ENCODE data around the gene SLC22A4. TPM values are rescaled to one million over a fixed set of nuclear protein-coding genes. Genes with fewer than 3 reads are reported as not detected.

The SLC22A4 gene
- total and polyA plus RNA-seq, 2 experiments from 2014 or later: 0.27 to 0.32 TPM

DNA sequence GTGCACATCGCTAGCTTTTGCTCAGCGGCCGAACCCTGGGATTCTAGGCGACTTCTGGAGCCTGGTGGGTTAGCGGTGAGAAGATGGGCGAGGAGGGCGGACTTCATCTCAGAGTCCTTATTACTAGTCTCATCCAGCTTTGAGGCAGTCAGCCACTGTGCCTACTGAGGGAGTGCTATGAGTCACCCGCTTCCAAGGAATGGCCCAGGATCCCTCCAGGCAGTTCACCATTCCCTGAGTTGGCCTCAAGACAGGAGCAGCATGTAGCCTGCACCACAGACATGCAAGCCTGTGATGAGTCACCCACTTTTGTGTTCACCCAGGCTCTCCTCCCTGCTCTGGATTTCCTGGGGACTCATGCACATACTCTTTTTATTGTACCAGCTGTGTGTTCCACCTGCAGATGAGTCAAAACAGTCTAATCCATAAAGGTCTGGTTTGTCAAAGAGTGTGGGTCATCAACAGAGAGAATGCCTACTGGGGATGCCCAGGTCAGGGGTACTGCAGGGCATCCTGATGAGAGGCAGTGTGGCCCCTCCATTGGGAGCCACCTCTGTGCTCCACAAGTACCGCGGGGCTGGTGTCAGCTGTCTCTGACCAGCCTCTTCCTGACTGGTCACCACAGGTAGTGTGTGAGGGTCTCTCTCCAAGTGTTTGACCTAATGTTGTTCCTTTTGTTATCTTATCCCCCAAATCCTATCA is 95.5 kb downstream of the SLC22A4 start:
- Histone ChIP-seq H3K4me3 (no peak overlapping the region), H3K27me3 (no peaks in the 10 kb centered on the region), H3K4me1 (ENCODE audit: low read depth) (peaks cover 32% of the 10 kb centered on the region), H3K27ac (no peak overlapping the region), H3K9me3 (ENCODE audit: low read depth) (no peaks in the 10 kb centered on the region), H3K36me3 (no peaks in the 10 kb centered on the region)
- peak in 1 of 2 donors; percentile 97 for DNase-seq (ENCODE audit: low read depth in 1 of 2, low spot score in 1 of 2)
- TF ChIP-seq, protein P1, sequence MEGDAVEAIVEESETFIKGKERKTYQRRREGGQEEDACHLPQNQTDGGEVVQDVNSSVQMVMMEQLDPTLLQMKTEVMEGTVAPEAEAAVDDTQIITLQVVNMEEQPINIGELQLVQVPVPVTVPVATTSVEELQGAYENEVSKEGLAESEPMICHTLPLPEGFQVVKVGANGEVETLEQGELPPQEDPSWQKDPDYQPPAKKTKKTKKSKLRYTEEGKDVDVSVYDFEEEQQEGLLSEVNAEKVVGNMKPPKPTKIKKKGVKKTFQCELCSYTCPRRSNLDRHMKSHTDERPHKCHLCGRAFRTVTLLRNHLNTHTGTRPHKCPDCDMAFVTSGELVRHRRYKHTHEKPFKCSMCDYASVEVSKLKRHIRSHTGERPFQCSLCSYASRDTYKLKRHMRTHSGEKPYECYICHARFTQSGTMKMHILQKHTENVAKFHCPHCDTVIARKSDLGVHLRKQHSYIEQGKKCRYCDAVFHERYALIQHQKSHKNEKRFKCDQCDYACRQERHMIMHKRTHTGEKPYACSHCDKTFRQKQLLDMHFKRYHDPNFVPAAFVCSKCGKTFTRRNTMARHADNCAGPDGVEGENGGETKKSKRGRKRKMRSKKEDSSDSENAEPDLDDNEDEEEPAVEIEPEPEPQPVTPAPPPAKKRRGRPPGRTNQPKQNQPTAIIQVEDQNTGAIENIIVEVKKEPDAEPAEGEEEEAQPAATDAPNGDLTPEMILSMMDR (IDR thresholded peaks at IDR 0.05; ENCODE audit: low read depth, low read length): no peak

DNA sequence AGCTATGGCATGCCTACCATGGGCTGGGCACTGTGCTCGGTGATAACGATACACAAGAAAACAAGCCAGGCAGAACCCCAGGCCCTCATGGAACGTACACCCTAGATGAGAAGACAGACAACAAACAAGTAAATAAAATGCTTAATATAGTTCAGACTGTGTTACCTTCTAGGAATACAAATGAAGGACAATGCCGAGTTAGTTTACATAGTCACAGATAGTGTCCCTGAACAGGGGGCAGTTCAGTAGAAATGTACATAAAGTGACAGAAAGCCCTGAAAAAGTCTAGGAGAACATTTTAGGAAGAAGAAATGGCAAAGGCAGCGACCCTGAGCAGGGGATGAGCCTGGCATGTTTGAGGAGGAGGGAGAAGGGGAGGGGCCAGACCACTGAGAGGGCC is 97.1 kb downstream of the SLC22A4 start:
- TF ChIP-seq, protein P1 (IDR thresholded peaks at IDR 0.05; ENCODE audit: low read depth, low read length): no peak
- no peak overlapping the region for H3K4me3 ChIP-seq
- no peak overlapping the region for H3K27ac ChIP-seq
- peaks cover 33% of the 10 kb centered on the region for H3K4me1 ChIP-seq (ENCODE audit: low read depth)
- no peaks in the 10 kb centered on the region for H3K9me3 ChIP-seq (ENCODE audit: low read depth)
- no peaks in the 10 kb centered on the region for H3K27me3 ChIP-seq
- no peak for DNase-seq (ENCODE audit: low read depth in 1 of 2, low spot score in 1 of 2)
- H3K36me3 ChIP-seq: no peaks in the 10 kb centered on the region

DNA sequence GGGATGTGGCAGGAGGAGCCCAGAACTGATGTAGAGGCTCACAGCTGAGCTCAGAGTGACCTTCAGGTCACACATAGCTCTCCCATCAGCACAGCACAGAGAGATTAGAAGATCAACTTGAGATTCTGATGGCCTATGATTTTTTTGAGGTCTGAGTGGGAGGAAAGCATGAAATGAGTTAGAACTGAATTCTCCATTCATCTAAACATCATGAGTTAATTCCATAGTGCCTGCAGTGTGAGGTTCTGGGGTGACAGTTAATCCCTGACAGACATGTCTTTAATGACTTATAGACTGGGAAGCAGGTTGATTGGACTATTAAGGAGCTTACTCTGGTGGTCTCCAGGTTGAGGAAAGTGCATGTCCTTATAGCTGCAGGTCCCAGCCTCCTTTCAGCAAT is 97.7 kb downstream of the SLC22A4 start:
- H3K27me3 ChIP-seq: no peaks in the 10 kb centered on the region
- H3K9me3 ChIP-seq (ENCODE audit: low read depth): no peaks in the 10 kb centered on the region
- DNase-seq (ENCODE audit: low read depth in 1 of 2, low spot score in 1 of 2): no peak
- H3K27ac ChIP-seq: no peak overlapping the region
- no peaks in the 10 kb centered on the region for H3K36me3 ChIP-seq
- TF ChIP-seq, protein P1 (IDR thresholded peaks at IDR 0.05; ENCODE audit: low read depth, low read length): no peak
- H3K4me1 ChIP-seq (ENCODE audit: low read depth): peaks cover 31% of the 10 kb centered on the region
- no peak overlapping the region for H3K4me3 ChIP-seq

DNA sequence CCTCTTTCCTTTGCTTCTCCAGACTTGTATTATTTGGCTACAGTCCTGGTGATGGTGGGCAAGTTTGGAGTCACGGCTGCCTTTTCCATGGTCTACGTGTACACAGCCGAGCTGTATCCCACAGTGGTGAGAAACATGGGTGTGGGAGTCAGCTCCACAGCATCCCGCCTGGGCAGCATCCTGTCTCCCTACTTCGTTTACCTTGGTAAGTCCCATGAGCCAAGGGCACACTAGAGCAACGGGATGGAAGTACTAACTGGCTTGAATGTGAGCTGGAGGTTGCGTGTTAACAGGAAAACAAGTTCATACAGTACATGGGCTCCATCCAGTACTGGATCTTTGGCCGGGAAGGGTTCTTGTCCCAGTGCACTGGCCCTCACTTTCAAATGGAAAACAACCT is 98.2 kb downstream of the SLC22A4 start:
- TF ChIP-seq, protein P1 (IDR thresholded peaks at IDR 0.05; ENCODE audit: low read depth, low read length): no peak
- H3K27me3 ChIP-seq: no peaks in the 10 kb centered on the region
- H3K9me3 ChIP-seq (ENCODE audit: low read depth): no peaks in the 10 kb centered on the region
- no peaks in the 10 kb centered on the region for H3K36me3 ChIP-seq
- no peak overlapping the region for H3K4me3 ChIP-seq
- H3K27ac ChIP-seq: no peak overlapping the region
- DNase-seq (ENCODE audit: low read depth in 1 of 2, low spot score in 1 of 2): no peak
- H3K4me1 ChIP-seq (ENCODE audit: low read depth): peaks cover 25% of the 10 kb centered on the region

- no peak overlapping the region for H3K4me3 ChIP-seq
- no peak overlapping the region for H3K27ac ChIP-seq
- no peak for DNase-seq (ENCODE audit: low read depth in 1 of 2, low spot score in 1 of 2)
- no peaks in the 10 kb centered on the region for H3K9me3 ChIP-seq (ENCODE audit: low read depth)
- H3K36me3 ChIP-seq: no peaks in the 10 kb centered on the region
- no peaks in the 10 kb centered on the region for H3K27me3 ChIP-seq
- peaks cover 17% of the 10 kb centered on the region for H3K4me1 ChIP-seq (ENCODE audit: low read depth)
- TF ChIP-seq, protein P1 (IDR thresholded peaks at IDR 0.05; ENCODE audit: low read depth, low read length): no peak
Observed at GRCh38 chr5:132392978-132393825, 99.0 kb downstream of the SLC22A4 start.

Other genes starting within 250 kb of the SLC22A4 start
- gene IL3, start 233.7 kb upstream of the SLC22A4 start, total RNA-seq: not detected in 2 replicates
- not detected in 2 replicates for gene IL3, start 233.7 kb upstream of the SLC22A4 start, polyA plus RNA-seq
- not detected in 2 replicates for gene CSF2, start 220.6 kb upstream of the SLC22A4 start, total RNA-seq
- gene CSF2, start 220.6 kb upstream of the SLC22A4 start, polyA plus RNA-seq: not detected in 2 replicates
- 41.0 and 51.3 TPM in 2 replicates for gene P4HA2, start 66.5 kb upstream of the SLC22A4 start, total RNA-seq
- 51.7 and 65.5 TPM in 2 replicates for gene P4HA2, start 66.5 kb upstream of the SLC22A4 start, polyA plus RNA-seq
- 22.0 and 23.1 TPM in 2 replicates for gene PDLIM4, start 36.7 kb upstream of the SLC22A4 start, total RNA-seq
- gene PDLIM4, start 36.7 kb upstream of the SLC22A4 start, polyA plus RNA-seq: 32.7 and 59.9 TPM in 2 replicates
- 6.4 and 6.5 TPM in 2 replicates for gene SLC22A5, start 75.3 kb downstream of the SLC22A4 start, total RNA-seq
- gene SLC22A5, start 75.3 kb downstream of the SLC22A4 start, polyA plus RNA-seq: 3.0 and 3.6 TPM in 2 replicates
- gene IRF1, start 196.4 kb downstream of the SLC22A4 start, total RNA-seq: 5.5 and 6.0 TPM in 2 replicates
- gene IRF1, start 196.4 kb downstream of the SLC22A4 start, polyA plus RNA-seq: 4.7 and 5.7 TPM in 2 replicates
- not detected in 2 replicates for gene IL5, start 249.1 kb downstream of the SLC22A4 start, total RNA-seq
- gene IL5, start 249.1 kb downstream of the SLC22A4 start, polyA plus RNA-seq: not detected in 2 replicates